Non-pigmented ciliary epithelial cell (primary cell): Measurements from ENCODE around the gene BCAS3.
"Not testable (repeated sequence)": the region's sequence is repeated elsewhere in the genome, so short reads cannot be mapped to it uniquely, and the experiment has no call there.

Experiments used
- DNase-seq: peaks from one replicate; pipeline ENCODE4 v3.0.0-alpha.2; 2010; ENCODE audit warnings: low read depth

BCAS3 gene

DNA sequence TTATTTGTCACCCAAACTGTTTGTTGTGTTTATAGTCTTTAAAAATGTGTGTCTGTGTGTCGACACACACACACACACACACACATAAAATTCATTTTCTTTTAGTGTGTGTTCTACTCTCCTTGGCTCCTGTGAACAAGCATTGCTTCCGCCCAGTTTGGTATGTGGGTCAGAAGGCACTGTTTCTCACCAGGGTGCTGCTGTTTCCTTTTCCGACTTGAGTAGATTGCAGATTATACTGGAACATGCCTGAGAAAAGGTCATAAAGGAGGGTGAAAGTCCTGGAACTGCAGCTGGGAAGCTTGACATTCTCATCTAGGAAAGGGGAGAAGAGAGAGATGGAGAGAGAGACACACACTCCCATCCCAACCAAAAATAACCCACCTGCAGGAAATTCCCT lies 330.3 kb downstream of the BCAS3 start:
- peak; percentile 13 for DNase-seq

DNA sequence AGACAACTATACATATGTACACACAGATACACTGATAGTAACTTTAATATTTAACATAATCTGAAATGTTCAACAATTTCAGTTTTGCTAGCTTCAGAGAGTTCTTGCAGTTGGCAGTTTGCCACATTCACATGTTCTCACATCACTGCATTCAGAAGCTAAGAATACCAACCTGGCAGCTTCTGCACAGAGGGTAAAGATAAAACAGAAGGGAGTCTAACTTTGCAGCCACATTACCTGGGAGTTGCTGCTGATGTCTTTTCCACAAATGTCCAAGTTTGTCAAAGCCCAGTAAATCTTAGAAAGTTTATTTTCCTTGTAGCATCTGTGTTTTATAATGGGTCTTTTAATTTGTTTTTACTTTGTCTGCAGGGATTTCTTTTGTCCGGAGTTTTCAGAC lies 332.0 kb downstream of the BCAS3 start:
- no peak for DNase-seq

DNA sequence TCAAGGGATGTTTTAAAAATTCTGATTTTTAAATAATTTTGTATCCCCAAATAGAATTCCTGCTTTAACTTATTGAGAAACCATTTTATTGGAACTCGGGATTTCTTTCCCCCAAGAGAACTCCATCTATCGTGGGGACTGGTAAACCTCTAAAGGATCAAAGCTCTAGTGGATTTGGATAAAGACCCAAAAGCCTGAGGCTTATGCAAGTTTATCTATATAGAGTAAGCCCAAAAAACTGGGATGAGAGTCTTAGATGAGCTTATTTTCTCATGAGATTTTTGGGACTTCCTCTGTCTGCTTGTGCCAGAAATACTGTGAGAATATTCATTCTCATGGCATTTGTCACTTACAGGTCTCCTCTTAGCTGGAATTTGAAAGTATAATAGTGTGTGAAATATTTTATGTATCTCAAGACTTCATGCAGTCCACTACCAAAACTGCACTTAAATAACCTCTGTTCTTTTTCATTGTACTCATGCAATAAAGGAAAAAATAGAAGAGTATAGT lies 333.1 kb downstream of the BCAS3 start:
- DNase-seq = no peak

DNA sequence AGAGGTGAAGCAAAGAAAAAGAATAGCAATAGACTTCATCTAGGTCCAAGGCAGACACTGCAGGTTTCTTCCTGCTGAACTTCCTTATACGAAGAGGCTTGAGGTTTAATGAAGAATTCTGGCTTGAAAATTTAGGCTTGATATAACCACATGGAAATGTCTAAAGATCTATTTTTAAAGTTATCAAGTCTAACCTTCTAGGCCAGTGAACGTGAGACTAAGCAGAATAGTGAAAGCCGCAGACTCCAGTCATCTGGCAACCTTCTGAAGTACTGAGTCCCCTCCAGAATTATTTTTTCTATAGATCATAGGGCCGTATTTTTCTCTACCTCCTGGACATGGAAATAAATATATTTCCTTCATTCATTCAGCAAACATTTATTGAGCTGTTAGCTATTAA lies 333.6 kb downstream of the BCAS3 start:
- no peak for DNase-seq

DNA sequence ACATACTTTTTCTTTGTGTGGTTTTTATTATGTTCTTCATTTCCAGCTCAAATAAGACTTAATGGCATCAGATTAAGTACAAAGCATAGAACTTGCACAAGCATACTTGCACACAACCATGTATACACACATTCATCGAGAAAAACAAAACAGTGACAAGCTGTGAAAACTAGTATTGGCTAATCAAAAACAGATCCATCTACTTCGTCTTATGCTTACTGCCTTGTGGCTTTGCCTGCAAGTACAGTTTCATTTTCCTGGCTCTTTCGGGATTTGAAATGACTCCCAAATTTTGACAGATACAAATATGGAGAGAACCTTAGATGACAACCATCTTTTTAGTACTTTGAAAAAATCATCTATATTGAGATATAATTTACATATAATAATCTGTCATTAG lies 338.3 kb downstream of the BCAS3 start:
- no peak for DNase-seq

DNA sequence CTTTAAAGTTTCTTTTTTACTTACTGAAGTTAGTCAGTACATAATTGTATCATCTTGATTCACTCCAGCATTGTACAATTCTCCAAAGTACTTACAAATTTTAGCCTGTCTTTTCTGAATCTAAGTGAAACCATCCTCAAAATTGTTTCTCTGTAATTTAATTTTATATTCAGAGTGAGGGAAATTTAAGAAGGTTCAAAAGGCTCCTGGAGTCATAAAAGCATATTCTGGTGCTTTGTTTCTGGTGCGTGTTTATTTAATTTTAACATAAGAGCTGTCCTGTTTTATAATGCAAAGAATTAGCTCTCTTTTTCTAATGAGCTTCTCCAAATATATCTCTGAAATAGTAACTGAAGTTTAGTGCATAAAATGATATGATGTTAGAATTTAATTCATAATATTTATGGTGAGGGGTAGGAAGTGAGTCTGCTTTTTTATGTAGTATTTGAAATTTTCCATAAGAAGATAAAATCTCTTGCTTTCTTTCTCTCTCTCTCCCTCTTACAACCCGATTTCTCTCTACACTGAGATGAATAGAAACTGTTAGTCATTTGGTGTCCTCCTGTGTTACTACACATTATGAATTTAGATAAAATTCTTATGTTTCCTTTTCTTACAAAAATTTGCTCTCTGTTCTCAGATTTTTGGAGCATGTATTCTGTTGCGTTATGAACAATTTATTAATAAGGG lies 339.8 kb downstream of the BCAS3 start:
- DNase-seq = no peak

DNA sequence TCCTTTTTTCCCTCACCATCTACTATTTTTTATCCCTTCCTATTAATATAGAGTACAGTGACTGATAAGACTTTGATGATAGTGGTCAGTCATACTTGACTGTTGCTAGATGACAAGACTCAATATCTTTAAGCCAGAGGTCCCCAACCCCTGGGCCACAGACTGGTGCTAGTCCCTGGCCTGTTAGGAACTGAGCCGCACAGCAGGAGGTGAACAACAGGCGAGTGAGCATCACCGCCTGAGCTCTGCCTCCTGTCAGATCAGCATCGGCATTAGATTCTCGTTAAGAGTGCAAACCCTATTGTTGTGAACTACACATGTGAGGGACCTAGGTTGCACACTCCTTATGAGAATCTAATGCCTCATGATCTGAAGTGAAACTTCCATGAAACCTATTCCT lies 341.3 kb downstream of the BCAS3 start:
- no peak for DNase-seq

DNA sequence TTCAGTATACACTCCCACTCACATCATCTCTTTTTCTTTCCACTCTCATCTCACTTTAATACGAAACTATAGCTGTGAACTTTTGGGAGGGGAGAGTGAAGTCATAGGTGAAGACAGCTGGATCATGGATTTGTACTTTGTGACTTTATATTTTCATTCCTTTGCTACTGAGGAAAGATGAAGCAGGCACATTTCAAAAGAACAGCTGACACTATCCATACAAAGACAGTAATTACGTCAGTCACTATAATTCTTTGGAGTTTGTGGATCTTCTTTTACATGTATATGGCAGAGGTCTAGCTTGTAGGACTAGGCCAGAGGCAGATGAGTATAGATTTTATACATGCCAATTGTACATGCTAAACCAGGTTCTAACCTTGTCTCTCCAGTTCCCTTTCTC lies 346.3 kb downstream of the BCAS3 start:
- no peak for DNase-seq

DNA sequence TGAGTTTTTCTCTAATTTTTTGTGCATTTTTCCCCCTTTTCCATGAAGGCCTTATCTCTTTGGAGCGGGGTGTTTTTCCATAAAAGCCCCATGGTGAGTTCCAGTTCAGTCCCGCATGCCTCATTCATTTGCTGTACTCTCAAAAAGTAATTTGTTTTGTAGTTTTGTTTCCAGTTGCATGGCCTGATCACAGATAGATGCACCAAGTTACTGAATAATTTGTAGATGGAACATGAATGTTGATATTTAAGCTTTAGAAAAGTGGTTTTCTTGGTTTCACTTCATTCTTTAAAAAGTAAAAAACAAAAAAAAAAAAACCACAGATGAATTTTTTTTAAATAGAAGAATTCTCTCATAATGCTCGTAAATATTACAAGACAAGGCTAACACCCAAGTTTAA lies 349.2 kb downstream of the BCAS3 start:
- DNase-seq = no peak

DNA sequence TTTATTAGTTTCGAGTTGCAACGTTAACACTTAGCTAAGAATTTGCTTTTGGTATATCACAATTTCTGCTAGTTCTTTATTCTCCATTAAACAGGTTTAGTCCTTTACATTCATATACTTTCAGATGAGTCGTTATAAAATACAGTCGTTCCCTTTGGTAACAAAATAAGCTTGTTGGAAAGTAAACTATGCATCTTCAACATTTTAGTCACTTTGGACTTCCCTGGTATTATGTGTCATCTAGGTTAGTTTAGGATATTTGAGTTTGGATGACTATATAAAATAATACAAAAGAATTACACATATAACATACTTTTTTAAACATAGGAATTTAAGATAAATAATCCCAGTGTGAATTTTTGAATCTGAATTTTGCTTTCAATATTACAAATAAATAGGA lies 351.5 kb downstream of the BCAS3 start:
- no peak for DNase-seq

DNA sequence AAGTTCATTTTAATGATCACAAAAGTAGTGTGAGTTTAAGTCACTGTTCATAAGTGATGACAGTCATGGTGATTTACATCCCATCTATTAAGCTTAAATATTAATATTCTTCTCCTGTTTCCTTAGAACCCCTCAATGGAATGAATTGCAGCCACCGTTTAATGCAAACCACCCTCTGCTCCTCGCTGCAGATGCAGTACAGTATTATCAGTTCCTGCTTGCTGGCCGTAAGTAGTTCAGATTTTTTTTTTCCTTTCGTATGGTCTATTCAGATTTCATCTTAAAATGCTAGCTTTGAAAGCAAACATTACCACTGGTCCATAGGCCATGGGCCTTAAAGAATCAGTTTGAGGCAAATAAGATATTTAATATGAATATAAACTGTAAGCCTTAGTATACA lies 363.0 kb downstream of the BCAS3 start:
- no peak for DNase-seq

DNA sequence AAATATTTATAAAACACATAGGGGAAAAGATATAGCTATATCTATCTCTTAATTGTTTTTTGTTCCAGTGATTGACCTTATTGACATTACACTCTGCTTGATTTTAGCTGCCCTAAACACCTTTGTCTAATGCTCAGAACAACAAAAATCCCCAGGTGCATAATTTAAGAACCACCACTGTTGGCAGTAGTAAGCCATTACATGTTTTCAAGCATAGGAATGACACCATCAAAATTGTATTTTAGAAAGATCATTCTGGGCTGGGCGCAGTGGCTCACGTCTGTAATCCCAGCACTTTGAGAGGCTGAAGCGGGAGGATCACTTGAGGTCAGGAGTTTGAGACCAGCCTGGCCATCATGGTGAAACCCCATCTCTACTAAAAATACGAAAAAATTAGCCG lies 364.7 kb downstream of the BCAS3 start:
- DNase-seq = not testable (repeated sequence)

DNA sequence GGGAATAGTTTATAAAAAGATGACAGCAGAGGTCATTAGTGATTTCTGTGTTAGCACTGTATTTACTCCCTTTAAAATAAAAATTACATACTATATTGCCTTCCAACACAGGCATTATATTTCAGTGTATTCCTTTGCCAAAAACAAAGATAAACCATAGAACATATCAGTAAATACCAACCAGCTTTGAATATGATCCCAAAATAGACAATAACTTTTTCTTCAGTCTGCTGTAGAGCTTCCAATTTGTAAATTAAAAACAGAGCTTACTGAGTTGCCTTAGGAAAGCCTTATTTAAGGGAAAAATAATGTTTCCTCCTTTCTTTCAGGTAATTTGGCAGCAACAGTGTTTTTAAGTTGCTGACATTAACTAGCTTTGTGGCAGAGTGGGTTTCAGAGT lies 369.9 kb downstream of the BCAS3 start:
- no peak for DNase-seq

DNA sequence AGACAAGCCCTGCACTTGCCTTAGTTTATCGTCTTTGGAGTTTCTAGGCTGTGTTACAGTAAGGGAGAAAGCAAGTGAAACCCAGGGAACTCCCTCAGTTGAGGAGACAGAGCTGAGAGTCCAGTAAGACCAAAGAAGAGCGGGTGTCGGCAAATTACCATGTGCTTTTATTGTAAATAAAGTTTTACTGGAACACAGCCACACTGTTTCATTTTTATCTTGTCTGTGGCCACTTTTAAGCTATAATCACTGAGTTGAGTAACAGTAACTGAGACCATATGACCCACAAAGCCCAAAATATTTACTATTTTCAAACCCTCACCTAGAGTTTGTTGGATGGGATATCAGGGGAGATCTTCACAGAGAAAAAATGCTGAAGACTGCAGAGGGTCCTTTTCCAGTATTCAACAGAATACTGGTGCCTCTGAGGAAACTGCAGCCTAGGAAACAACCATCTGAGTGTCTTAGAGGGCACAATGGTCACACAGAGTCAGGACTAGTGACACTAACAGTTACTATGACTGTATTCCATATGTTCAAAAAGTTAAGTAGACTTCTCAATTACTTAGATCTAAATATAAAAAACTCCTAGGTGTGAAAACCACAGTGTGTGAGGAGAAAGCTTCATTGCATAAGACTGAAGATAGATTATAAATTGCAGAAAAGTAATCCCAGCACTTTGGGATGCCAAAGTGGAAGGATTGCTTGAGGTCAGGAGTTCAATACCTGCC lies 370.9 kb downstream of the BCAS3 start:
- no peak for DNase-seq

DNA sequence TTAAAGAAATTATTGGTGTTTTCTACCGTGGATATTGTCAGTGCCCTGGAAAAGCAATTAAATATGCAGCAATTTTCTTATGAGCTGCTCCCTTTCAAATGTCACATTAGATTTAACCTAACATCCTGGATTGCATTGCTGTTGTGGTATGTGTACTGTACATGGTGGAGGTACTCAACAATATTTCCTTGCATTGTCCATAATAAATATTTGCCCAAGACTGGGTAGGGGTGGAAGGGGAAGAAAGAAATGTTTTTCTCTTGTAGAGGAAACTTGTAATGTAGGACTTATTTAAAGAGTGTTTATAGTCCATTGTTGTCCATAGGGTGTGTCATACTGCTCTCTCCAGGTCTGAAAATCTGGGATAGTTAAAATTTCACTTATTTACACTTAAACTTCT lies 375.8 kb downstream of the BCAS3 start:
- DNase-seq = no peak

DNA sequence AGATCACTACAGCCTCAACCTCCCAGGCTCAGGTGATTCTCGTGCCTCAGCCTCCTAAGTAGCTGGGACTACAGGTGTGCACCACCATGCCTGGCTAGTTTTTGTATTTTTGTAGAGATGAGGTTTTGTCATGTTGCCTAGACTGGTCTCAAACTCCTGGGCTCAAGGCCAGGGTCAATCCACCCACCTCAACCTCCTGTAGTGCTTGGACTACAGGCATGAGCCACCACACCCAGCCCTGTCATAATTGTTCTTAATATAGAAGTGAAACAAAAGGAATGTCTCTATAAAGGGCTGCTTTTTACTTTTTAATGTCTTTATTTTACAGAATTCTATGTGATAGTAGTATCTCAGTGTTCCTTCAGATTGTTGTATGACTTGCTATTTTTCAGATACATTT lies 376.8 kb downstream of the BCAS3 start:
- no peak for DNase-seq

DNA sequence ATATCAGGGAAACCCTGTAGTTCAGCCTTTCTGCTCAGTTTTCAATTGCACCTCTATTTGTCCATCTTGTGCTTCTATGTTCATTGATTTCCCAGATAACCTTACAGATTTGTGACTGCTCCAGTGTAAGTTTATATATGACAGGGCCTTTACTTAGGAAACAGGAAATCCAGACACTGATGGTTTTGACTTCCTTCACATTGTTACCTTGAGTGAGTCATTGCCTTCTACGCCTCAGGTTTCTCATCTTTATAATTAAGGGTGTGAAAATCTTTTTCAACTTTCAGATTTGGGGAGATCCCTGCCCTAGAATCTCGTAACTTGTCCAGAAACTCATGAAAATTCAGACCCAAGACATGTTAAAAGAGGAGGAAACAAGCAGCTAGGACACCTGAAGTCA lies 379.6 kb downstream of the BCAS3 start:
- no peak for DNase-seq

DNA sequence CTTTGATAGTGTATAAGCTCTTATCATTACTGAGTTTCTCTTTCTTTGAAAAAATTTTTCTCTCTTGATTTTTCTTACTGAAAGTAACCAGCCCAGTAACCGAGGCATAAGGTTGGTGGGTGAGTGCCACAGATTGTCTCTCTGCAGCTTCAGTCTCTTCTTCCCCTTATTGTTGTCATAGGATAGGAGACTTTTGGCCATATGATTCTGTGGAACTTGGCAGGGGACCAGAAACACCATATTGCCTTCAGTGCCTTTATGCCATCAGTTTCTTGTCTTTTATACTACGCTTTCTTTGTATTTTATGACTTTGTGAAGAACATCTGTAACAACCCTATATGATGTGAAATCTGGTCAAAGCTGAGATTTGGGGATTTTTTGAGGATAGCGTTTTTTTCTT lies 380.4 kb downstream of the BCAS3 start:
- no peak for DNase-seq

DNA sequence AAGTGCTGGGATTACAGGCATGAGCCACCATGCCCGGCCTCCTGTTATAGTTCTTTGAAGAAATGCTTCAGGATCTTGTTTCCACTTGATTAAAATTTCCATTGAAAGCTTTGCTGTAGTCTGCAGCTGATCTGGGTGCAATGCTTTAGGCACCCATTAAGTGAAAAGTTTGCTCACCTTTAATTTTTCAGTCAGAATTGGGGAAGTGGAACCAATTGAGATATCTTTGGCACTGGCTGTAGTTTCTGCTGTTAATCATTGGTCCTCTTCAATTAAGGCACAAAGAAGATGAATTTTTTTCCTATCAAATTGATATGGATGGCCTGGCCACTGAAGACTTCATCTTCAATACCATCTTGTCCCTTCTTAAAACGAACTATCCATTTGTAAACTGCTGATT lies 385.9 kb downstream of the BCAS3 start:
- DNase-seq = no peak

DNA sequence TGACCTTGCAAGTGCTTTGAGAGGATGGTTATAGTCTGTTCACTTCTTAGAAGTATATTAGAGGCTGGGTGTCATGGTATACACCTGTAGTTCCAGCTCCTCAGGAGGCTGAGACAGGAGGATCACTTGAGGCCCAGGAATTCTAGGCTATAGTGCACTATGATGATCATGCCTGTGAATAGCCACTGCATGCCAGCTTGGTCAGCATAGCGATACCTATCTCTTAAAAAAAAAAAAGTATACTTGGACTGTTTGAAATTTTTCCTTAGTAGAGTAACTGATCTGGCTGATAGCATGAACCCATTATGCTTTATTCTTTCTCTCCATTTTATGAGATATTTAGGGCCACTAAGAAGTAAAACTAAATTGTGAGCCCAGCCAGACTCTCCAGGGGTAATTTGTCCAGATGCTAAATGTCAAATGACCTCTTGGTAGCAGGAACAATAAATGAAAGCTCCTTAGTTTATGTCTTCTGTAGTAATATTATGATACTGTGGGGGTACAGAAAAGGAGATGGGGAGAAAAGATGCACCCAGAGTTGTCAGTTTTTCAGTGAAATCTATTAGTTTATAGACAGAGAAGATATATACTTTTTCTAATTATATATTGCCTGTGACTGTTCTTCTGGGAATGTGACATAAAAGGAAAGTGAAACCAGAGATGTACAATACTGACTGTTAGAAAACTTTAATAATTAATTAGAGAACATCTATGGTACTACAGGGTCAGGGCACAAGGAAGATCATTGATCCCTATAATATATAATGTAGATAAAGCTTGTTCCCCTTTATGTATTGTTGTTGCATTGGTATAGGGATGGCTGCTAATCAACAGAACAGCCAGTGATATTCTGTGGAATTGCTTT lies 386.7 kb downstream of the BCAS3 start:
- DNase-seq = no peak

DNA sequence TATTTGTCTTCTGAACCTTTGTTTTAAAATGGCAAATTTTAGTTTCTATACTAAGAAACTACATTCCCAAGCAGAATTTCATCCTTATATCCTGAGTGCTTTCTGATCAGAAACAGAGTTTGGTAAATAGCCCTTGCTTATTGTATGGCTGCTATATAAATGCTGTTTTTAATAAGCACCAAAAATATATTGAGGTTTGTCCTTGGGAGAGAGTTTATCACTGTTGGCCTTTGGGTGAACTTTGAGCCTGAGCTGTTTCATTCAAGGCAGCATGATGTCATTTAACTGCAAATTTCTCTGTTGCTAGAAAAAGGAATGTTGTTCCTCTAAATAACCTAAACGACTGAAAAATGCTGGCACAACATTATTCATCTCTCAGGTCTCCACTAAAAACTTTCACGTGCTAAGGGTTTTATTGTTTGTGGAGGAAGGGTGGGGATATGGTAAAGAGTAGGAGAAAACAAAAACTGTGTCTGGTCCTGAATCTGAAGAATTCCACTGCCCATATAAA lies 387.7 kb downstream of the BCAS3 start:
- DNase-seq = peak; percentile 49

DNA sequence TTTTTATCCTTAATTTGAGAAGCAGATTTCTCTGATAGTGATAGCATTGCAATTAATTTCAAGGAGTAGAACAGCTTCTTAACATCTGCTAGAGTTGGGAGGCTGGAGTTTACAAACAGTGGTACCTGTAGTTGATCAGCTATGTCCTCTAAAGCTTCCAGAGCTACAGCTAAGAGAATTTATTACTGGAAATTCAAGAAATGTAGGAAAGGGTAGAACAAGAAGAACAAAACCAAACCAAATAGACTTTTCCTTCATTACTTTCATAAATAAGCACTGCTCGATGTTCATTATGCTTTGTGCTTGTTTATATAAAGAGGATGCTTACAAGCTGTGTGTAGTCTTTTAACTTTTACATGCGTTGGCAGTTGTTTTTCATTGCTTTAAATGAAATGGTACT lies 388.4 kb downstream of the BCAS3 start:
- DNase-seq = no peak

DNA sequence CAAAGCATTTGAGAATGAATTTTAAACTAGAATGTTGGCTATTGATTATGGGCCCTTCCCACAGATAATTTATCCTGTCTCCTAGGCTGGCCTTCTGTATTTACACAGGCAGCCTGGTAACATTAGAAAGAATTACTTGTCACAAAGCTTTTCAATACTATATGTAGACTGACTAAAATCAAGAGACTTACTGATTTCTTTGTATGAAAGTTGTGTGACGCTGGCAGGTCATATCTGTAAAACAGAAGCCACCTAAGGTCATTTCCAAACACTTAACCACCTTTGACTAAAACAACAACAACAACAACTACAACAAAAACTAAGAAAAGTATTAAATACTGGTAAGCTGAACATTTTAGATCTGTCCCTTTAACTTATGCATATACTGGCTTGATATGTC lies 393.0 kb downstream of the BCAS3 start:
- no peak for DNase-seq
